Measurements from ENCODE around the gene PAWR. TPM values are rescaled to one million over a fixed set of nuclear protein-coding genes. Genes with fewer than 3 reads are reported as not detected.

PAWR gene
- polyA plus RNA-seq, 2 of the 4 experiments (the other 2 are of a cell fraction): 40.8 to 55.2 TPM

DNA sequence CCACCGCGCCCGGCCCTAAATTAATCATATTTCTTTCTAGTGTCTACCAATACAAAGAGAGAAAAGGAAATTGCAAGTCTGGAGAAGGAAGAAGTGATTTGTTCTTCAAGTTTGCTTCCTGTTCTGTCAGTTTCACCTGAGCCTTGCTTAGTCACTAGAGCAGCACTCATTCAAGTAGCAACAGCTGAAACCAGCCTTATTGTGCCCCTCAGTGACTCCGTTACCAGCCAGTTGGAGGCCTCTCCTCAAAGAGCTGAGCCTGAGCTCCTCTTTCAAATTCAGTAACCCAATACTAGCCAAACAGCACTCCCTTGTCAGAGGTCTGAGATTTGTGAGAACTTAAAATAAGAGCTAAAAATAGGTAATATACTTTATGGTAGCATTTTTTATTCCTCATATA, 17.4 kb downstream of the PAWR start (continued):
- TF ChIP-seq, protein P1, sequence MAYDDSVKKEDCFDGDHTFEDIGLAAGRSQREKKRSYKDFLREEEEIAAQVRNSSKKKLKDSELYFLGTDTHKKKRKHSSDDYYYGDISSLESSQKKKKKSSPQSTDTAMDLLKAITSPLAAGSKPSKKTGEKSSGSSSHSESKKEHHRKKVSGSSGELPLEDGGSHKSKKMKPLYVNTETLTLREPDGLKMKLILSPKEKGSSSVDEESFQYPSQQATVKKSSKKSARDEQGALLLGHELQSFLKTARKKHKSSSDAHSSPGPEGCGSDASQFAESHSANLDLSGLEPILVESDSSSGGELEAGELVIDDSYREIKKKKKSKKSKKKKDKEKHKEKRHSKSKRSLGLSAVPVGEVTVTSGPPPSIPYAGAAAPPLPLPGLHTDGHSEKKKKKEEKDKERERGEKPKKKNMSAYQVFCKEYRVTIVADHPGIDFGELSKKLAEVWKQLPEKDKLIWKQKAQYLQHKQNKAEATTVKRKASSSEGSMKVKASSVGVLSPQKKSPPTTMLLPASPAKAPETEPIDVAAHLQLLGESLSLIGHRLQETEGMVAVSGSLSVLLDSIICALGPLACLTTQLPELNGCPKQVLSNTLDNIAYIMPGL (CRISPR knock-in tag; IDR thresholded peaks at IDR 0.05; ENCODE audit: borderline replicate concordance): no peak
- TF ChIP-seq, protein P2, sequence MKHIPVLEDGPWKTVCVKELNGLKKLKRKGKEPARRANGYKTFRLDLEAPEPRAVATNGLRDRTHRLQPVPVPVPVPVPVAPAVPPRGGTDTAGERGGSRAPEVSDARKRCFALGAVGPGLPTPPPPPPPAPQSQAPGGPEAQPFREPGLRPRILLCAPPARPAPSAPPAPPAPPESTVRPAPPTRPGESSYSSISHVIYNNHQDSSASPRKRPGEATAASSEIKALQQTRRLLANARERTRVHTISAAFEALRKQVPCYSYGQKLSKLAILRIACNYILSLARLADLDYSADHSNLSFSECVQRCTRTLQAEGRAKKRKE (CRISPR knock-in tag; IDR thresholded peaks at IDR 0.05; ENCODE audit: low read depth): no peak
- TF ChIP-seq, protein P3, sequence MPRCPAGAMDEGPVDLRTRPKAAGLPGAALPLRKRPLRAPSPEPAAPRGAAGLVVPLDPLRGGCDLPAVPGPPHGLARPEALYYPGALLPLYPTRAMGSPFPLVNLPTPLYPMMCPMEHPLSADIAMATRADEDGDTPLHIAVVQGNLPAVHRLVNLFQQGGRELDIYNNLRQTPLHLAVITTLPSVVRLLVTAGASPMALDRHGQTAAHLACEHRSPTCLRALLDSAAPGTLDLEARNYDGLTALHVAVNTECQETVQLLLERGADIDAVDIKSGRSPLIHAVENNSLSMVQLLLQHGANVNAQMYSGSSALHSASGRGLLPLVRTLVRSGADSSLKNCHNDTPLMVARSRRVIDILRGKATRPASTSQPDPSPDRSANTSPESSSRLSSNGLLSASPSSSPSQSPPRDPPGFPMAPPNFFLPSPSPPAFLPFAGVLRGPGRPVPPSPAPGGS (IDR thresholded peaks at IDR 0.05): no peak

DNA sequence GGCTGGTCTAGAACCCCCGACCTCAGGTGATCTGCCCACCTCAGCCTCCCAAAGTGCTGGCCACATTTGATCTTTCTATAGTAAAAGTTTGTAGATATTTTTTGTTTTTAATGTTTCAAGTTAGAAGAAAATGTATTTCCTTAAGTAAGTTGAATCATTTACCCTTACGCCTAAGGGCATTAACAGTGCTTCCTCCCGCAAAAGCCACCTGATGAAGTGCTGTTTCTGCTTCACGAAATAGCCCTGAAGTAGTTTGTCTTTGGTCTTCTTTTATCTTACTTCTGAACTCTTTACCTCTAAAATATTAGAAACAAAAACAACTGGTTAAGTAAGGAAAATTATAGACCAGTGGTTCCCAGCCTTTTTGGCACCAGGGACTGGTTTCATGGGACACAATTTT, 22.7 kb downstream of the PAWR start:
- TF ChIP-seq NFE2L2 (conservative IDR thresholded peaks at IDR 0.05; ENCODE audit: low read length) (no peak), TP53 (CRISPR knock-in tag; IDR thresholded peaks at IDR 0.05) (no peak), POLR2AphosphoS2 (conservative IDR thresholded peaks at IDR 0.05; ENCODE audit: low read length) (no peak), ZC3H11A (IDR thresholded peaks at IDR 0.05) (no peak), JUN (IDR thresholded peaks at IDR 0.05) (no peak), RNF2 (IDR thresholded peaks at IDR 0.05; ENCODE audit: borderline replicate concordance, low read depth) (no peak), GATA3 (IDR thresholded peaks at IDR 0.05; ENCODE audit: borderline replicate concordance) (no peak), HOXA7 (CRISPR knock-in tag; IDR thresholded peaks at IDR 0.05) (no peak), ZFP36 (IDR thresholded peaks at IDR 0.05; ENCODE audit: borderline replicate concordance, partially characterized antibody) (no peak), HEYL (CRISPR knock-in tag; IDR thresholded peaks at IDR 0.05) (no peak), EHF (CRISPR knock-in tag; IDR thresholded peaks at IDR 0.05) (no peak), RARB (CRISPR knock-in tag; IDR thresholded peaks at IDR 0.05) (no peak), CHD2 (IDR thresholded peaks at IDR 0.05; ENCODE audit: low read length, partially characterized antibody) (no peak), NPAS2 (CRISPR knock-in tag; IDR thresholded peaks at IDR 0.05; ENCODE audit: borderline replicate concordance) (no peak), HOXB5 (CRISPR knock-in tag; IDR thresholded peaks at IDR 0.05) (no peak), ZSCAN20 (CRISPR knock-in tag; IDR thresholded peaks at IDR 0.05) (no peak), ESRRA (IDR thresholded peaks at IDR 0.05; ENCODE audit: borderline replicate concordance, low read length) (no peak), RFX5 (IDR thresholded peaks at IDR 0.05) (no peak), SMC3 (IDR thresholded peaks at IDR 0.05) (no peak)
- TF ChIP-seq, protein P4, sequence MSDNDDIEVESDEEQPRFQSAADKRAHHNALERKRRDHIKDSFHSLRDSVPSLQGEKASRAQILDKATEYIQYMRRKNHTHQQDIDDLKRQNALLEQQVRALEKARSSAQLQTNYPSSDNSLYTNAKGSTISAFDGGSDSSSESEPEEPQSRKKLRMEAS (IDR thresholded peaks at IDR 0.05): no peak
- ATAC-seq (no peak), DNase-seq (ENCODE audit: low read depth in 1 of 2, low spot score in 1 of 2) (no peak), FAIRE-seq (no peak)
- POLR2A ChIA-PET: no interaction called here
- Histone ChIP-seq H3K4me2 (no peak overlapping the region), H3K27ac (no peak overlapping the region), H3K9me3 (no peaks in the 10 kb centered on the region), H3K4me3 (no peak overlapping the region), H3K4me1 (peaks cover 14% of the 10 kb centered on the region; the same call in 2 of the 3 replicates)
- WGBS (ENCODE audit: missing lambda C conversion rate): 88% methylated on average over 4 of the region's 4 CpGs
- CTCF ChIA-PET: no interaction called here
